Left lobe of liver (tissue), 2 donors: ENCODE results near the gene RABEP1. TPM values are rescaled to one million over a fixed set of nuclear protein-coding genes. Genes with fewer than 3 reads are reported as not detected.

Experiments
- ATAC-seq: fragments of 200-7000 bp; cut with Tn5 transposase; one replicate; pipeline ENCODE4 v1.9.1; 2020; ENCODE audit warnings: mild to moderate bottlenecking, moderate library complexity
- DNase-seq: peaks from one replicate; pipeline ENCODE4 v3.0.0-alpha.2; 2020; ENCODE audit warnings: low spot score
- total RNA-seq: library from RNA; stranded (reverse); gene quantifications from one replicate; pipeline ENCODE4 v1.2.1, GENCODE V29; 2021
- donor health status: DM: no; HTN: no; CAD: no; lungs with moderate emphysema.
- donor health status: DM: no; HTN: yes; CAD: no.

Gene RABEP1
- total RNA-seq, 1 donor from 2014 or later, result 16.8 TPM

DNA sequence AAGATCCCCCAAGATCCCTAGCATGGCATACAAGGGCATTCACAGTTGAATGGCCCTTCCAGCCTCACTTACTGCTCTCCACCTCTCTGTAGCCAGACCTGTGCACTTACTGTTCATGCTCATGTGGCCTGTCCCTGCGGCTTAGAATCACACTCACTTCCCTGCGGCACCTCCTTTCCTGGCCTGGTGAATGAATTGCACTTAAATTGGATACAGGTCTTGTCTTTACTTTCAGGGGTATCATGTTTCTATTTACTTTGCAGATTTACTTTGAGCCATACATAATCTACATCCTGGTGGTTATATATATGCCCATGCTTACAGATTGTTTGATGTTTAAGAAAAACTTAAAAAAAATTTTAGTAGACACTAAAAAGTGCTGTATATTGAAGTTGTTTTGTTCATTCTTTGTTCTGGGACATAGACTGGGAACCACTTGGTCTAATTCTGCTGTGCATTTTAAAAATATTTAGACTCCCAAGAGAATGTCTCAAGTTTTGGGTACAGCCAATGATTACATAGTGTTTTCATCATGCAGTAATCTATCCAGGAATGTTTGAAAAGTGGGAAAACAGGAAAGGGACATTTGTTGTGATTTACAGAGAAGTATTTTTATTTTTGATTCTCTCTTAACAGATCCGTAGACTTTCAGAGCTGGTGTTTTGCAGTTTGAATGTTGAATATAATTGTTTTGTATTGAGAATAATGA, 73.5 kb downstream of the RABEP1 start:
- DNase-seq (no peak), ATAC-seq (no peak)

DNA sequence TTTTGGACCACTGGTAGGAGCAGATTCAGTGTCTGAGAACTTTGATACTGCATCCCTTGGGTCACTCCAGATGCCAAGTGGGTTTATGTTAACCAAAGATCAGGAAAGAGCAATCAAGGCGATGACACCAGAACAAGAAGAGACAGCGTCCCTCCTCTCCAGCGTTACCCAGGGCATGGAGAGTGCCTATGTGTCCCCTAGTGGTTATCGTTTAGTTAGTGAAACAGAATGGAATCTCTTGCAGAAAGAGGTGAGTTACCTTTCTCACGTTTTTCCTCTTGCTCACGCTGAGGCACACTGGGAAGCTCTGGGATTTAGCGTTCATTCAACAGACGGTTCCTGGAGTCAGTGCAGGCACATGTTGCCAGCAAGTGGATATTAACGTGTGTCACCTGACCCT, 79.3 kb downstream of the RABEP1 start:
- no peak for DNase-seq
- ATAC-seq, result peak; percentile 11

DNA sequence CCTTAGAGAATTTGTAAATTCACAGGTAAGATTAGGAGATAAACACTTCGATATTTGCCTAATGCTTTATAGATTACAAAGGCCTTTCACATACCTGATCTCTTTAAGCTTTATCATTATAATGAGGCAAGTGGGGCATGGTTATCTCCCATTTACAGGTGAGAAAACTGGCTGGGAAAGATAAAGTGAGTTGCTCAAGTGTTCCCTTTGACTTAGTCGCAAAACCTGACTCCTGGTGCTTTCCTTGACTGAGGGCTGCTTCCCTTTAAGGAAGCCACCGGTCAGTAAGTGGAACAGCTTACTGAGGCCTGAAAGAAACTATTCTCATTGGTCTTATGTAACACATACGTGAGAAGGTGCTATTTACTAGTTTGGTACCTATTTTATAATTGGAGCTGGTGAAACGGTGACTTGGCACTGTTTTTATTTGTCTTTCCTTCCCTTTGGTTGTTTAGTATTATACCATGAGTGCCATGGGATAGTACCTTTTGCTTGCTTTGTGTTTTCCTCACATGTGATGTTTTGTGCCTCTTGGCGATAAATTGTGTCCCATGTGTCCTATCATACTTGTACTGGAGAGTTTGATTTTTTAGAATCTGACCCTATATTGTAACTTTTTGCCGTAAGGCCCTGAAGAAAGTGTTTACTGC, 80.2 kb downstream of the RABEP1 start:
- DNase-seq (no peak), ATAC-seq (peak; percentile 70)

DNA sequence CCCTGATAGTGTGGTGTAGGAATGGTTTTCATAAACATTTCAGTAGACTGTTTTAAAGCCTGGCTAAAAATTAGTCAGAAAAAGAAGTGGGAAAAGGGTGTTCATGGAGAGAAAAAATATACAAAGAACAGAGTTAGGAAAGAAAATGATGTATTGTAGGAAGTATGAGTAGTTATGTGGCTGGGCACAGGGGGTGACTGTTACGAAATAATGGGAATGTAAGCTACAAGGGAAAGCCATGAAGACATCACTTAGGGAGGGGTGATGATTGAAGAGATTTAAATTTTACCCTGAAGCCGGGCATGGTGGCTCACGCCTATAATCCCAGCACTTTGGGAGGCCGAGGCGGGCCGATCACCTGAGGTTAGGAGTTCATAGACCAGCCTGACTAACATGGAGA, 82.1 kb downstream of the RABEP1 start:
- no peak for ATAC-seq
- no peak for DNase-seq

DNA sequence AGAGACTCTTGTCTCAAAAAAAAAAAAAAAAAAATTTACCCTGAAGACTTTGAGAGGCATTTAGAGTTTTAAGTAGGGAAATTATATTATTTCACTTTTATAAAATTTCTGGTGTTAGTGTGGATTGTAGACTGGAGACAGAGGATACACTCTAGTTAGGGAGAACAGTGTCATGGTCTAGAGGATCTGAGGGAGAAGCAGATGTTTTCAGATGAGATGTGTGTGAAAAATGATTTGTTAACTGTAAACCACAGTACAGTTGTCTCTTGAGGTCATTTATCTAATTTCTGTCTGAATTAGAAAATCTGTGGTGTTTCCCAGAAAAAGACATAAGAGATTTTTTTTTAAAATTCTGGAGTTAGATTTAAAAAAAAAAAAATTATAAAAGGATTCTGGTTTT, 82.6 kb downstream of the RABEP1 start:
- no peak for DNase-seq
- ATAC-seq, result no peak

DNA sequence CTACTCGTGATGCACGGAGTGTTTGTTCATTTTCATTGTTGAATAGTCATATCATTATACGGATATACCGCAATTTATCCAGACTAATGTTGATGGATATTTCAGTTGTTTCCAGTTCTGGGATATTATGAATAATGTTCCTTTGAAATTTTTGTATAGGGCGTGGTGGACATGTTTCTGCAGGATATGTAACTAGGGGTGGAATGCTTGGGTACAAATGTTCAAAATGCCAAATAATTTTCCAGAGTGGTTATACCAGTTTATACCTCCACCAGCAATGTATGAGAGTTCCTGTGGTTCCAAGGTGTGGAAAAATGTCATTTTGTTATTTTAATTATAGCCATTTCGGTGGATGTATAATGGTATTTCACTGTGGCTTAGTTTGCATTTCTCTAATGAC, 83.7 kb downstream of the RABEP1 start:
- ATAC-seq (no peak), DNase-seq (no peak)

DNA sequence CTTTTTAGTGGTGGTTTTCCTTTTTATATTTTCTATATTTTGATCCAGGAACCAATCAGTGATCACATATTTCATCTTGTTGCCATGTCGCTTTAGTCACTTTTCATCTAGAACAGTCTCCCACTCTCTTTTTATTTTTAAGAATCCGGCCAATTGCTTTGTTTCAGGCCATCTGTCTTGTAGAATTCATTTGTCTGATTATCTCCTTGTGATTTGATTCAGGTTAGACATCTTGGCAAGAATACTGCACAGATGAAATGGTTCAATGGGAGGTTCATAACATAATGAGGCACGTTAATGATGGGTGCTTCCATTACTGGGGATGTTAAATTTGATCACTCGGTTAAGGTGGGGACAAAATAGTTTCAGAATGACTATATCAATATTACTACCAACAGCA, 88.3 kb downstream of the RABEP1 start:
- DNase-seq (no peak), ATAC-seq (no peak)

DNA sequence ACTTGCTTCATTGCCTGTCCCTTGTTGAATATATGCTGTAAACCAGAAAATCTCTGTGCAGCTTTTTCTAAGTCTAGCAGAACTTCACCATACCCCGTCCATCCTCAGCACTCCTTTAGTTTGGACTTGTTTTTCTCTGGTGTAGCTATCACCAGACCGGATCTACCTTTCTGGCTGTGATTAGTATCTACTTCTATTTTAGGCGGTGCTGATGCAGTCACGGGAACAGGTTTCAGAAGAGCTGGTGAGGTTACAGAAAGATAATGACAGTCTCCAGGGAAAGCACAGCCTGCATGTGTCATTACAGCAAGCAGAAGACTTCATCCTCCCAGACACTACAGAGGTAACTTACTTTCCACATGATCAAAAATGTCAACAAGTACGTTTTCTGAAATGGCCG, 91.0 kb downstream of the RABEP1 start:
- DNase-seq, result no peak
- no peak for ATAC-seq

DNA sequence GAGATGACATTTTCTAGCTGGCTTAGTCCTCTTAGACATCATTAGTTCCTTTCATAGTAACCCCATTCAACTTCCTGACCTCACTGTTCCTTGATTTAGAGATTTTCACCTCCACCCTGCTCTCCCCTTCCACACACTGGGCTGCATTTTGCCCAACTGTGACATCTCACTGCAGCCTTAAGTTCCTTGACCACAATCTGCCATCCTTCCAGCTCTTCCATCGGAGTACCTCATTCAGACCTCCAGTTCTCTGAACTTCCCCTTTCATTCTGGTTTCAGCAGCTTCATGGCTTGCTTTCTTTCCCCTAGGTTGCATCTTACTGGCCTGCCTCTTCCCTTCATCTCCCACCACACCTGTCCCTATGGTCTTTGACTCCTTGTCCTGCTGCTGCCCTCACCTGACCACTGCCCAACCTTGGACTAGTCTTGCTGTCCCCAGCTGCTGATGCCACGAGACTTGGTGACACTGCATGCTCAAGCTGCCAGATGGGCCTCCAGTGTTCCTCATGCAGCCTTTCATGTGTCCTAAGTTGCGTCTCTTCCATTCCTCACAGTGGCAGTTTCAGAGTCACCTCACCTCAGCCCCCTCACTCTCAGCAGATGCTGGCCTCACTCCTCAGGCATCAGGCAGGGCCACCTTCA, 96.6 kb downstream of the RABEP1 start:
- DNase-seq, result no peak
- ATAC-seq, result peak; percentile 18

DNA sequence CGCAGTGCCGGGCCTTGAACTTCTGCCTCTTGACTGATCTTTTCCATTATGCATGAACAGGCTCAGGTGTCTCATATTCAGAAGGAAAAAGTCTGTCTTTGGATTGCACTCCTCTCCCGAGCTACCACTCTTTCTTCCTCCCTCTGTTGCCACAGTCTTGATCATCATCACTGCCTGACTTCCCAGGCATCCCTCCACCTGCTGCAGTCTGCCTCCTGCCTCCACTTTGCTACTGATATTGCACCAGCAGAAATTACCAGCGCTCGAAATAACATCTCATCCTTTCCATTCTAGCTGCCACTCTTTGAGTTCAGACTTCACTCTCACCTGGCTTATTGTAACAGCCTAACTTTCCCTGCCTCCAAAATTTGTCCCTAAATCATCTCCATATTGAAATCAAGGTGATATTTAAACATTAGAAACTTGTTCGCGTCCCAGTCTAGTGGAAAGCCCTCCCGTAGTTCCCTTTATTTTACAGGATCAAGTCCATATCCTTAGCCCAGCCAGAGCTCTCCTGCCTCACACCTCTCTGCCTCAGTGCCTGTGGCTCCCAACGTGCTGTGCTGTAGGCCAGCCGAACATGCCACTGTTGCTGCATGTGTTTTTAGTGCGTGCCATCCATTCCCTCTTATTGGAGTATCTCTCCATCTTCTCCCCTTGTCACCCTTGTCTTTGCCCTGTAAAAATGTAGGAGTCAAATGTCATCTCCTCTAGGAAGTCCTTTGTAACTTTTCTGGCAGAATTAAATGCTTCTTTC, 97.4 kb downstream of the RABEP1 start:
- no peak for ATAC-seq
- no peak for DNase-seq

DNA sequence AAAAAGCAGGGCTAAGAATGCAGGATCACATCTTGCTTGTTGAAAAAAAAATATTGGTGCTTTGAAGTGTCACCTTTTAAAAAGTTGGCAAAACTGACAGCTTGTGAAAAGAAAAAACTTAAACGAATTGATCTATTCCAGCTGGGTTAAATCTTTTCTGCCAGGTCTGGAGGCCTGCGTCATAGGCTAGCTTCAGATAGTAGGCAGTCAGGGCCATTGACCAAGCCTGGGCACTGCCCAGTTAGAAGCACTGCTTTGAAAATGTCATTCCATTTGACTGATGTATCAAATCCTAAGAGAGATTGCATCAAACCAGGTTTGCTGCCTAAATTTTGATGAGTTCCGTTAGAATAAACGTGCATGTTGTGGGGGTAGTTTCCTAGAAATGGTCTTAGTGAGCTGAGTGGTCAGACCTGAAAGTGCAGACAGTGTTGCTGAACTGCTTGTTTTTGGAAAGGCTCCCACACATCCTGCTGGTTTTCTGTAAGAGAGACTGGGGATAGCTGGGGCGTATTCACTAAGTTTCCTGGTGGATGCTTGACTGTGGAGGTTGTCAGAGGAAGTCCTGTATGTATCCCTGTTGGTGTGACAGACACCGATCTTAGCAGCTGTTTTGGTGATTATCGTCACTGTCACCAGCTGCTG, 98.5 kb downstream of the RABEP1 start:
- DNase-seq (no peak), ATAC-seq (peak; percentile 36)

DNA sequence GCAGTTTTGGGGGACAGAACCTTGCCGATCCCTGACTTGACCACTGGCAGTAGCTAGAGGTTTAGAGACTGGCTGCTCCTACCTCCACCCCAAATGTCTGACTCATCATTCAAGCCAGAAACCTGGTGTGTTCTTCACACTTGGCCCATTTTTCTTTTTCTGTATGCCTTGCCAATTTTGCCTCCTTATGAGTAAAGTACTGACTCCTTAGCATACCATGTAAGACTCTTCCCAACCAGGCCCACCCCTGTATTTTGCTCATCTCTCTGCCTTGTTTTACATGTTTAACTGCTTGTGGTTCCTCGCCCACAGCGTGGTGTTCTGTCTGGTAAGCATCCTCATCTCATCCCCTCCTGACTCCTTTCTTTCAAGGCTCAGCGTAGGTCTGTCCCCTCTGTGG, 99.5 kb downstream of the RABEP1 start:
- DNase-seq (no peak), ATAC-seq (no peak)

DNA sequence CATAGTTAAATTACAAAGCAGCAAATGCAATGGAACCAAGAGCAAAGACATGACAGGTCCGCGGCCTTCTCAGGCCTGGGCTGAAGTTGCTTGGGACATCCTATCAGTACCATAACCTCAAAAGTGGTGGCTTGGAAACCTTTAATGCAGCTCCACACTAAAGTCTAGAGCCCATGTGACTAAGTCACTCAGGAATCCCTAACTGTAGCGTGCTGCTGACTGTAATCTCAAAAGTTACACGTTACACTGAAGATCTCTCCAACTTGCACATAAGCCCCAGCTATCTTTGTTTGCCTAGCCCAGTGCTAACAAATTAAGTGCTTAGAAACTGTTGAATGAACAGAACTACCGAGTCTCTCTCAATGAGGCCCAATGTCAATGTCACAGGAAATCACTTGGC, 109.6 kb downstream of the RABEP1 start:
- DNase-seq (no peak), ATAC-seq (no peak)

DNA sequence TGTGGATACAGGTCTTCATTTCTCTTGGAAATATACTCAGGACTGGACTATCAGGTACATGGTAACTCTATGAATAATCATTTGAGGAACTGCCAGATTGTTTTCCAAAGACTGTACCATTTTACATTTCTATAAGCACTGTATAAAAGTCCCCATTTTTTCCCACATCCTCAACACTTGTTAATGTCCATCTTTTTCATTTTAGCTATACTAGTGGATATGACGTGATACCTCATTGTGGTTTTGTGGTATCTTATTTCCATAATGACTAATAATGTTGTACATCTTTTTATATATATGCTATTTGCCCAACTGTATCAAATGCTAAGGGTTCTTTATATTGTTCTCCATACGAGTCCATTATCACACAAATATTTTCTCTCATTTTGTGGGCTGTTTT, 114.5 kb downstream of the RABEP1 start:
- ATAC-seq, result no peak
- no peak for DNase-seq

DNA sequence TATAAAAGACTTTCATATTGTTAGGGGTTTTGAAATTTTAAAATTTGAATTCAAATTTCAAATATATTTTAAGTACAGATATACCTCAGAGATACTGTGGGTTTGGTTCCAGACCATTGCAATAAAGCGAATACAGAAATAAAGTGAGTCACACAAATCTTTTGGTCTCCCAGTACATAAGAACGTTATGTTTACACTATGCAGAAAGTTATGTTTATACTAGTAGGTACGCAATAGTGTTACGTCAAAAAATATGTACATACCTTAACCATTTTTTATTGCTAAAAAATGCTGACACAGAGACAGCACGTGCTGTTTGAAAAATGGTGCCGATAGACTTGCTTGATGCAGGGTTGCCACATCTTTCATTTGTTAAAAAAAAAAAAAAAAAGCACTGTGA, 117.7 kb downstream of the RABEP1 start:
- DNase-seq, result no peak
- ATAC-seq, result no peak

DNA sequence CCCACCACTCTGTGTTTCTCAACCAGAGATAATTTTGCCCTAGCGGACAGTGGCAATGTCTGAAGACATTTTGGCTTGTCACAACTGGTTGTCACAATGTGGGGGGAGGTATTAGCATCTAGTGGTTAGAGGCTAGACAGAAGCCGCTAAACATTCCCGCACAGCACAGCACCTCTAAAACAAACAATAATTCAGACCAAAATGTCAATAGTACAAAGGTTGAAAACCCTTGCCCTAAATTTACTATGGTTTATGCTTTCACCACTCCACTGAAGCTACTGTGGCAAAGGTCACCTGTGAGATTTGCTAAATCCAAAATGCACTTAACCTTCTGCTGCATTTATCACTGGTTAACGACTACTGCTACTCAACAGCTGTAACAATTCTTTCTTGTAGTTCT, 123.3 kb downstream of the RABEP1 start:
- DNase-seq (peak; percentile 72), ATAC-seq (peak; percentile 92)

DNA sequence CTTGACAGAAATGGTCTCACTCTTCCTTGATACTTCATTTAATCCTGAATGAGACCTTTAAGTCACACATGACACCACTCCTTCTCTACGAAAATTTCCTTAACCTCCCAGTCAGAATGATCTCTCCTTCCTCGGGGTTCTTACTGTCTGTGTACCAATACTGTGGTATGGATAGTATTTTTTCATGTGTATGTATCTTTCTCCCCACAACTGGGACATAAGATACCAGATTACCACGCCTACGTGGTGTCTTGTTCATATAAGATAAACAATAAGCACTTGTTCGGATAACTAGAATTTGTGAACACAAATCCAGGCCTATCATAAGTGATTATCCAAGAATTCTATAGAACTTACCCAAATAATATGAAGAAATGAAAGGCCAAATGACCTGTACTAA, 126.1 kb downstream of the RABEP1 start:
- no peak for DNase-seq
- no peak for ATAC-seq

DNA sequence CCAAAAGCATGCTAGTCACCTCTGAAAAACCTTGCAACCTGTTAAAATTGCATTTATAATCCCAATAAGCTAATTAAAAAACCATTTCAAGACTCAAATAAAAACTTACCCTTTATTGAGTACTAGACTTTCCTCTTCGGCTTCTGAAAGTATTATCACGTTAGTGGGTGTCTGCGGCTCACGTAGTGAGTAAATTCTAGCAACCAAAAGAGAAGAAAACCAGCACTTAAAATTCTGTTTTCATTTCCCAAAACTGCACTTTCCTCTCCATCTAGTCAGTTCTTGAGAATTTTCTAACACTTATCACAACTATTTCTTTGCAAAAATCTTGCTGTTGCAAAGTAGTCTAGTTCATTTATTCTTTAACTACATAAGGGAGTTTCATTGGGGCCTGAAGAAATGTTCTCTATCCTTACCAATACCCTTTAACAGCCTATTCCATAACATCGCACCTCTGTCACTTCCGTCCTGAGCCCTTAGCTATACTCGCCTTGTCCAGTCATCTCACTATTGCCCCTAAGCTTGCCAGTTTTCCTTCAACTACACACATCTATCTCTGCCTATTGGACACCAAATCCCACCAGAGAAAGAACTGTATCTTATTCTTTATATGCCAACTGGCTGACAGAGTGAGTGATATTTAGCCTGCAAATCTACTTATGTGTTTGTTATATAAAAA, 128.6 kb downstream of the RABEP1 start:
- DNase-seq (no peak), ATAC-seq (no peak)

DNA sequence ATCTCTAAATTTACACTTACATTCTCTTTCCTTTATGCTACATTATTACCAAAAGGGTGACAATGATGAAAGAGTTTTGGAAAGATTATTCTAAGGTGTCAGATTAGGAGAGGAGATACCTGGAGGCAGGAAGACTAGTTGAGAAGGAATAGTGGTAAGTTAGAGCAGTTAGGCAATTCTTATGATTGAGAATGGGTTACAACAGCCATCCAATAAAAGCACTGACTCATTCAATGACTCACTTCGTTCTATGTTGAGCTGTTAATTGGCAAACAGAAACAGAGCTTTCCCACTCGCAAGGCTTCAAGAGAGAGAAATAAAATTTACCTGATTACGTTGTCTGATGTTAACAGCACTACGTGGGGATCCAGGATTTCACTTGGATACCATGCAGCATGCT, 131.6 kb downstream of the RABEP1 start:
- DNase-seq (no peak), ATAC-seq (peak; percentile 22)

DNA sequence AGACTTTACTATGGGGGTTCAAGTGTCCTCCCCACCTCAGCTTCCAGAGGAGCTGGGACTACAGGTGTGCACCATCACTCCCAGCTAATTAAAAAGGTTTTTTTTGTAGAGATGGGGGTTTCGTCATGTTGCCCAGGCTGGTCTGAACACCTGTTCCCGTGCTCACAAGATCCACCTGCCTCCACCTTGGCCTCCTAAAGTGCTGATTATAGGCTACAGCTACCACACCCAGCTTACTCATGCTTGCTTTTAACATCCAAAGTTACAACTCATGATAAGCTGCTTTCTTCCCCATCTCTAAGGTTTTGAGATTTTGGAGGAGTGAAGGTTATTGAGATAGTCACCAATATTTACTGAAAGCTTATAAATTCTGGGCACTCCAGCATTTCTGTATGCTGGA, 134.8 kb downstream of the RABEP1 start:
- no peak for ATAC-seq

More for the DNA sequence above, 134.8 kb downstream of the RABEP1 start:
- no peak for DNase-seq
